CD4-positive, alpha-beta T cell treated with Interleukin-10 for 1 hour (primary cell): ENCODE data around the gene SLIT3.

ENCODE experiments used
- DNase-seq: peaks from one replicate; pipeline ENCODE4 v3.0.0-alpha.2; 2020

SLIT3 gene

DNA sequence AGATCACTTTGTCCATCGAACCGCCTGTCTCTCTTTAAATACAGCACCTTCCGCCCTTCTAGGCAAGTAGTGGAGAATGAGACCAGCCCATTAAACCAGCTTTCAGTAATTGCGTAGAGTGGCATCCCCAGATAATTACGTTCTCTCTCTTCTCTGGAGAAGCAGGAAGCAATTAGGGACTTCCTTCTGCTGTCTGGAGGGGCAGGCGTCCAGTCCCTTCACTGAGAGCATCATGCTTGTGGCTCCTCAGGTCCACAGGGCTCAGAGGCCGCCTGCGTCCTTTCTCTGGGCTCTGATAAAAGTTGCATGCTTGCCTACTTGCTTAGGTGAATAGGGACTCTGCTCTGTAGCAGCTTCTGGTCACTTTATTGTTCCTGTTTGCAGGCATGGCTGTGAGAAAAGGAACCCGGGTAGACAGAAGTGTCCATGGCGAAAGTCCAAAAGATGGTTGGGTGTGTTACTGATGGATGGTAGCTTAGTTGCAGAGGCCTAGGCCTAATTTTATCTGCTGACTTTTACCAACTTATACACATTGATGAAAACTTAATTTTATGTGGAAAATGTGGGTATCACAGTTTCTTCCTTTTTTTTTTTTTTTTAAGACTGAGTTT, 422.7 kb downstream of the SLIT3 start:
- no peak for DNase-seq

GRCh38 chr5:168877132-168877892, 423.6 kb downstream of the SLIT3 start:
- no peak for DNase-seq

GRCh38 chr5:168876419-168876818, 424.5 kb downstream of the SLIT3 start:
- no peak for DNase-seq

DNA sequence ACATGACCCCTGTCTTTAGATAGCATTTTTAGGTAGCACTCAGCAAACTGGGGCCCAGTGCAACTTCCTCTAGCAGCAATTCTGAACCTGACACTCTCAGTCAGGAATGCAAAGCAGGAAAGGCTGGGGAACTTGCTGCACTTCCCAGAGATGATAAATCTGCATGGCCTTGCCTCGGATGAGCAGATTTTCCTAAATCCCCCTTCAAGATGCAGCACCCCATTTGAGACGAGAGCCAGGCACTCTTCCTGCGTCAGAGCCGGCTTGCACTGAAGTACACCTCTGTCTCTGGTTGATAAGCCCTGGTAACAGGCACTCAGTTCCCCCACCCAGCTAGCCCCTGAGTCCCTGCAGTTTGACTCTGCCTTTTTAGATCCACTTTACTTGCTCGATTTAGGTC, 425.1 kb downstream of the SLIT3 start:
- no peak for DNase-seq

DNA sequence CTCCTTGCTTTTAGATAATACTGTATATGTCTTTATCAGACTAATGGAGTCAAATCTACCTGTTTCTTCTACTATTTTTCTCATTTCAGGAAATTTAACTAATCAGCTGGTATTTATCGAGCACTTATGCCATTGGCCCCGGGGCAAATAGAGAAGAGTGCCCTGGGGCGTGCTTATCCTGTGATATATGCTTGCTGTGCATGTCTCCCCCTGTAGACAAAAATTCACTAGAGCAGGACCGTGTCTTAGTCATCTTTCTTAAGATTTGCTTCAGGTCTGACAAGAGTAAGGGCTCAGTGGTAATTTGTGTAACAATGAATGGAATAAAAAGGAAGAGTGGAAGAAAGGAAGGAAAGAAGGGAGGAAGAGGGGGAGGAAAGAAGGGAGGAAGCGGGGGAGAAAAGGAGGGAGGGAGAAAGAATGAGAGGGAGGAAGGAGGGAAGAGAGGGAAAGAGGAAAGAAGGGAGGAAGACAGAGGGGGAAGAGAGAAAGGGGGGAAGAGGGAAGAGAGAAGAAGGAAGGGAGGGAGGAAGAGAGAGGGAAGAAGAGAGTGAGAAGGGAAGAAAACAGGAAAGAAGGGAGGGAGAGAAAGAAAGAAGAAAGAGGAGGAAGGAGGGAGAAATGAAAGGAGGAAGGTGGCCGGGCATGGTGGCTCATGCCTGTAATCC, 426.1 kb downstream of the SLIT3 start:
- no peak for DNase-seq

- DNase-seq: no peak
These were observed 428.7 kb downstream of the SLIT3 start for GRCh38 chr5:168872246-168872645.

DNA sequence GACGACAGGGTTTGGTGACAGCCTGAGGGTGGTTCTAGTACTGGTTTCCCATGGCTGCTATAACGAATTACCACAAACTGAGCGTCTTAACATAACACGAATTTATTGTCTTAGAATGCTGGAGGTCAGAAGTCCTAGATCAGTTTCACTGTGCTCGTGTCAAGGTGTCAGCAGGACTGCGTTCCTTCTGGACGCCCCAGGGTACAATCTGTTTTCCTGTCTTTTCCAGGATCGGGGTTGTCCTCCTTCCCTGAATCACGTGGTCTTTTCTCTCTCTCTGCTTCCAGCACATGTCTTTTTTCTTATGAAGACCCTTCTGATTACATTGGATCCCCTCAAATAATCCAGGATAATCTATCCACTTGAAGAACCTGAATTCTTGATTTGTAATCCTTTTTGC, 430.0 kb downstream of the SLIT3 start:
- no peak for DNase-seq

DNA sequence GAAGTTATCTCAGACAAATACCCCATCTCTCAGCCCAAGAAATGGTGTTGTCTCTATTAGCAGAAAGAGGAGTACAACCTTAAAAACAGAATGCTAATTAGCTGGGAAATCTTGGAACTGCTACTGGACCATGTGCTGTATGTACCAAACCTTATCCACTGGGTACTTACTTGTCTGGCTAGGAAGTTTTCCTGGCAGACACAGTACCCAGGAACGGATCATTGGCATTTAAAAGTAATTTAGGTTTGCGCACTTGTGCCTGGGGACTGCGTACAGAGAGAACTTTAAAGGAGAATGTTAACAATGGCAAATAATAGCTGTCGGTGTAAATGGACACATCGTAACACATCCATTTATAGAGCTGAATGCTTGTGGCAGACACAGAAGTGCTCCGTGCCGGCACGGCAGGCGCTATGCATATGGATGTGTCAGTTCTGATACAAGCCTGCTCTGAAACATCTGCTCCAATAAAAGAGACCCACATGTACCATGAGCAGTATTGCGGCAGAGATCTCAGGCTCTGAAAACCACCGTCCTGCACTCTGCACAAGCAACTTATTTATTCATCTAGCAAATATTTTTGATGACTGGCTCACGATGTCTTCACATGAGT, 431.2 kb downstream of the SLIT3 start:
- DNase-seq: no peak

DNA sequence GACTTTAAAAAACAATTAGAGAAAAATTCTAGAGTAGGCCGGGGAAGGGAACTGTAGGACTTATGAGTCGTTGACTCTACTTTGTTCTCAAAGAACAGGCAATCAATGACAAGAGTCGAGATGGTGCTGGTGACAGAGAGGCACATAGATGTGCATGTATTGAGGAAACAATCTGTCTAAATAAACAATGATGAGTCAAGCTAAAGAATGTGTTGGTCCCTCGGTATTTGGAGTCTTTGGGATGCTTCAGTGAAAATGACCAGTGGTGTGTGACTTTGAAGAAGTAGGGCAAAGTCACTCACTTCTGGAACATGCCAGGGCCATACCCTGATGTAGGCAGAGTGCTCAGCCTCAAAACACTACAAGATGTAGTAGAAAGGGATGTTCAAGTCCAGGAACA, 433.7 kb downstream of the SLIT3 start:
- DNase-seq: no peak

DNA sequence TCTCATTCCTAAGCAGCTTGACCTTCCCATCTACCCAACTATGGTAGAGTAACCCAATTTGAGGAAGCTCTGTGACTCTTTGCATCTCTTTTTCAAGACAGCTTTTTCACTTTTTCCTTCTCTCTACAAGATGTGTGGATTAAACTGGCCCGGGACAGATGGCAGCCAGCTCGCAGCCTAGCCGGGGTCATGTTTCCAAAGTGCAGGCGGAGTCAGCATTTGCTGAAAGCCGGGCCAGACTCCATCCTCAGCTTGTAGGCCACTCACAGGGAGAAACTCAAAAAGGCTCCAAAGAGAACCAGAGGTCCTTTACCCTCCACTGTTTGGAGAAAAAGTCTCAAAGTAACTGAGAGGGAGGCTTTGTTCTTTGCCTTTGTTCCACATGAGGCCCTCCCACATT, 435.0 kb downstream of the SLIT3 start:
- DNase-seq: no peak

DNA sequence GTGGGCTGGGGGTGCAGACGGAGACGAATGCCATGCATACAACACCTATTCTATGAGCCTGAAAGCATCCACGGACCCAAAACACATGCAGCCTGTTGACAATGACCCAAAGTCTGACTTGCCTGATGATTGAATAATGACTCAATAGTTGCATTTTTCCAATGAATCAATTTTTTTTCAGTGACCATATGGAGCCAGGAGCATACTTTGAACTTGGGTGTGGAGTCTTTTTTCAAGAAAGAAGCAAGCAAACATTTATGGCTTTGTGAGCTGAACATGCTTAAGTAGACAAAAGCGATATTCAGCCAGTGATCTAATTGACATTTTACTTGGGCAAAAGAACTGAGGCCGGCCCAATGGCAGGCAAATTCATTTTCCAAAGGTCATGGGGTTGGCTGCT, 437.9 kb downstream of the SLIT3 start:
- DNase-seq: no peak

- no peak for DNase-seq
These were observed 440.4 kb downstream of the SLIT3 start for GRCh38 chr5:168860503-168860902.

DNA sequence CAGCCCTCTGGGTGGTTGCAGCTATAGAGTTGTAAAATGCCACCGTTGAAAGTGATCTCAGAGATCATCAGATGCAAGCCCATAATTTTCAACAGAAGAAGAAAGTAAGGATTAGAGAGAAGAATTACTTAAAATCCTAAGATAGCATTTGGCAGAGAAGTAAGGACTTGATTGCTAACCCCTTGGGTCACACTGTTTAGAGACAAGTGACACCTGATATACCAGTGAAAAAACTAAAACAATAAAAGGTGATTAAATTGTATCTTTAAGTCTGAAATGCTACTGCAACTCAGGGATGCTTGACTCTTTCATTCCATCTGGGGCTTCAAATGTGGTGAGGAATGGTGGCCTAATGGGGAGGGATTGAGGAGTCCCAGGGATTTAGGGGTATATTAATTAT, 440.9 kb downstream of the SLIT3 start:
- DNase-seq: no peak

DNA sequence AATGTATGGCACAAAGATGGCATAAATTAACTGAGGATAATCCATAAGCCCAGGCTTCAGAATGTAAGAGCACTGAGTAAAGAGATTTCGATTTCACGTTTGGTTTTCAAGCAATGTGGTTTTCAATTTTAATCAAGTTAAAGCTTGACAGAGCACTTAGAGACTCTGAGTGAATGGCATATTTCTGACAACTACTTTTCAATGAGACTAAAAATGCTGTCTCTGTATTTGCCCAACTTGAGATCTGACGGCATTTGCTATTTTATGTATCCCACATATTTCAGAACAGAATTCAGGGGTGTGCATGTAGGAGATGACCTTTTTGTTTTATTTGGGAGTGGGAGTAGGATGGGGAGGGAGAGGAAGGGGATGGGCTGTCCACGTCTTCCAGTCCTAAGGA, 441.5 kb downstream of the SLIT3 start:
- no peak for DNase-seq

DNA sequence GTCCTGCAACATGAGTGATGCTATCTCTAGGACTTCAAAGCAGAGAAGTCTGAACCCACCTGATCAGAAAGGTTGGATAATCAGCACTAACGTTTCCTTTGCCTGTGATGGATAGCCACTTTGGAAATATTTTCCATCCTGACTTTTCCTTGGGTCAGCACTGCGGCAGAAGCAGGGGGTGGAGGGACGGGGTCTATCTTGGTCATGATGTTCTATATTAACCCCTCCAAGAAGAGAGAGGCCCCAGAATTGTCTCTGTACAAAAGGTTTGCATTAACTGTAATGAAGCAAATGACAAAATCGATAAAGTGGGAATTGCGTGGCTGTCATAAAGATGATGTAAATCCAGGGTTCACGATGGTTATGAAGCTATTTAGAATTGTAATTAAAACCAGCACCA, 441.9 kb downstream of the SLIT3 start:
- DNase-seq: no peak

DNA sequence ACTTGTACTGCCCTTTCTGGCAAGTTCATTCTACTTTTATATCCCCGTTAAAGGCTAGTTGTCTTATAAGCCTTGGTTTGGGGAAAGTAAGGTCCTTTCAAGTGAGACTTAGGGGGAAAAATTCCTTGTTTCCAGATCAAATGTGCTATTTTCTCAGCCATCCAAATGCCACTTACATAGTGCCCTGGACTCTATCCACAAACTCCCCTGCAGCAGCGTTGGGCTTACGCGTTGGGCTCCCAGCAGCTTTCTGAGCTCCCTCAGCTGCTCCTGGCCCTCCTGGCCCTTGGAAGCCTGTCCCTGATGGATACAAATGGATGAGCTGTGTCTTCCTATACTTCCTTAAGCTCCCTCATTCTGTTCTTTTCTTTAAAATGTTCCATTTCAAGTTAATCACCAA, 442.6 kb downstream of the SLIT3 start:
- no peak for DNase-seq

DNA sequence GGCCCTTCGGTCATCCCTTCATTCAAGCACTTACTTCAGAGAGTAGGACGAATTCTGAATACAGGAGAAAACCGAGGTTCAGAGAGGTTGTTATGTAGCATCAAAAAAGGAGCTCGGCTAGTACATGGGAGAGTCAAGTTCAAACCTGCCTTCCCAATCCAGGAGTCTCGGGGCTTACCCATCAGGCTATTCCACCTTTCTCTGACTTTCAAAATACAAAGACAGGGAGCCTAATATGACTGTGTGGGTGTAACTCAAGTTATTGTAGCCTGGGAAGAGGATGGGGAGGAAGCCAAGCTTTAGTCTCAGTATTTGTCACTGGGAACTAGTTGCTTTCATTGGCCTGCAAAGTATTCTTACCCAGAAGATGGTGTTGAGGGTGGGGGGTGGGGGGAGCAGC, 447.0 kb downstream of the SLIT3 start:
- no peak for DNase-seq

DNA sequence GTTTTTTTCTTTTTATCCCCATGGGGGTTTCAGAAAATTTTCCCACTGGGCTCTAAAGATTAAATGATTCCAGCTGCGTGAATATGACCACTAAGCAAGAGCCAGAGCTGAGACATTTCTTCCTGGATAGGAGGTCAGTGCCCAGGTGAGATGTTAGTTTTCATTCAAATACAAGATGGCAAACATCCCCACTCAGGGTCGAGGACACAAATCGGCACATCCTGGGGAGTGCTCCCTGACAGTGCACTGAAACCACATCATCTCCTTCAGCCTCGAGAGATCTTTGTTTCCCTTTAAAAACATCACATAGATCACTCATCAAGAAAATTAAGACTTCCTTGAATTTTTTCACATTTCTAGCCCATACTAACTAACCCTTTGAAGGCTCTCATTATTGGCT, 448.6 kb downstream of the SLIT3 start:
- no peak for DNase-seq

DNA sequence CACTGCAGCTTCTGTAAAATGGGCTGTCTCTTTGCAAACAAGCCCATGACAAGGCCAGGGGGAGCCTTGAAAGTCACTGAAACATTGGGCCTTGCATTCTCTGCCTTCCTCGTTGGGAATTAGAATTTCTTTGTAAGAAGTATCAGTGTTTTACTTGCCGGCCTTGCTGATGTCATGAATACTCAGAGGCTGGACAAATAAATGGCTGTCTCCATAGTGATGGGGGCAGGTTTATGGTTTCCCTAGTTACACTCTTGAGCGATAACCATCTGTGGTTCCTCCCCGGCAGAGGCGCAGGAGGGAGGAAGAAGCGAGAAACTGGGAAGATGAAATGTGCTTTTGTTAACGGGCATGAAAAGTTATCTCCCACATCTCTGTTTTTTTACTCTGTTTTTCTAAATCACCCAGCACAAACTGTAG, 449.0 kb downstream of the SLIT3 start:
- DNase-seq: peak; percentile 63

DNA sequence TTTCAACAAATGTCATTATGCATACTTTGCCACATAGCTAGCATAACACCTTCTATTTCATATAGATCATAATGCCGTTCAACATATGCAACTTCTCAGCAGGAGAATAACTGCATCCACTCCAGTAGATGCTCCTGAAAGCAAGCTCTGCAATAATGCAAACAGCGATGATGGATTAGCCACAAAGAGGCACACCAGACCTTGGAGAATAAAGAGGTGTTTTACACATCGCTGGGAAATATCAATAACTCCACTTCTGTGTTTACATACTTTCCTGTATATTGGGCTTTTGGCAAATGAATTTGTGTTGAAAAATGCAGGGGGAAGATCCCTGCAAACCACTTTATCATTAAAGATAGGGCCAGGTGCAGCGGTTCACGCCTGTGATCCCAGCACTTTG, 450.3 kb downstream of the SLIT3 start:
- DNase-seq: no peak

GRCh38 chr5:168848569-168848968, 452.4 kb downstream of the SLIT3 start:
- DNase-seq: no peak

- DNase-seq: no peak
These were observed 453.3 kb downstream of the SLIT3 start for GRCh38 chr5:168847511-168848073.

DNA sequence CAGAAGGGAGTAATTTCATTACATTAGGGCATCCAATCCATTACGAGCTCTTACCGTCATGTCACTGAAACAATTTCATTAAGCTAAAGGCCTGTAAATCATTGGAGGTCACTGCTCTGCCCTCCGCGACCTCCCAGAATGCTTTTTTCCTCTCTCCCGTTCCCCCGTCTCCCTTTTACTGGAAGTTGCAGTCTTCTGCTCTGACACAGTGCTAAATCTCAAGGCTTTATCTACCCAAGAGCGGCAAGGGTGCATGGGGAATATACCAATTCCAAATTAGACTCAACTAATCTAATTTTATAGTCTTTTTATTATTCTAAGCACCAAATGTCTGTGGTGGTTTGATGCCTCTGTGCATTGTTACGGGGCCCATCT, 456.0 kb downstream of the SLIT3 start:
- DNase-seq: no peak
